GM19463 (cell line): ENCODE measurements around the gene DENND1A.
"Not testable (repeated sequence)": the region's sequence is repeated elsewhere in the genome, so short reads cannot be mapped to it uniquely, and the experiment has no call there.

Experiments used
- ATAC-seq: cut with Tn5 transposase; IDR thresholded peaks from one replicate; pipeline ENCODE4 v1.9.1; 2021; ENCODE audit warnings: mild to moderate bottlenecking, moderate library complexity; ENCODE audit not compliant: unreplicated experiment

Gene DENND1A

GRCh38 chr9:123741214-123741613 is 188.7 kb downstream of the DENND1A start:
- ATAC-seq = no peak

- no peak for ATAC-seq
Measured at GRCh38 chr9:123739902-123740301, 190.0 kb downstream of the DENND1A start.

GRCh38 chr9:123739387-123739786 is 190.5 kb downstream of the DENND1A start:
- ATAC-seq = no peak

- no peak for ATAC-seq
Measured at GRCh38 chr9:123738648-123739047, 191.3 kb downstream of the DENND1A start.

GRCh38 chr9:123735376-123735775 is 194.6 kb downstream of the DENND1A start:
- ATAC-seq = no peak

- ATAC-seq = not testable (repeated sequence)
Measured at GRCh38 chr9:123728571-123728970, 201.4 kb downstream of the DENND1A start.

GRCh38 chr9:123727332-123727731 is 202.6 kb downstream of the DENND1A start:
- no peak for ATAC-seq

GRCh38 chr9:123725389-123725788 is 204.5 kb downstream of the DENND1A start:
- no peak for ATAC-seq

GRCh38 chr9:123724211-123724796 is 205.6 kb downstream of the DENND1A start:
- ATAC-seq = no peak

- ATAC-seq = no peak
Measured at GRCh38 chr9:123723135-123723875, 206.6 kb downstream of the DENND1A start.

GRCh38 chr9:123722378-123722777 is 207.5 kb downstream of the DENND1A start:
- ATAC-seq = no peak

GRCh38 chr9:123718188-123718587 is 211.7 kb downstream of the DENND1A start:
- ATAC-seq = no peak

- ATAC-seq = no peak
Measured at GRCh38 chr9:123717581-123718175, 212.2 kb downstream of the DENND1A start.

GRCh38 chr9:123716339-123716945 is 213.5 kb downstream of the DENND1A start:
- ATAC-seq = no peak

- no peak for ATAC-seq
Measured at GRCh38 chr9:123715258-123715657, 214.7 kb downstream of the DENND1A start.

- no peak for ATAC-seq
Measured at GRCh38 chr9:123713282-123713681, 216.6 kb downstream of the DENND1A start.

- no peak for ATAC-seq
Measured at GRCh38 chr9:123712399-123712798, 217.5 kb downstream of the DENND1A start.

GRCh38 chr9:123710299-123710698 is 219.6 kb downstream of the DENND1A start:
- ATAC-seq = no peak

GRCh38 chr9:123702483-123702882 is 227.4 kb downstream of the DENND1A start:
- ATAC-seq = no peak

GRCh38 chr9:123697686-123698085 is 232.2 kb downstream of the DENND1A start:
- no peak for ATAC-seq

- no peak for ATAC-seq
Measured at GRCh38 chr9:123696476-123696875, 233.4 kb downstream of the DENND1A start.

GRCh38 chr9:123695386-123695785 is 234.5 kb downstream of the DENND1A start:
- no peak for ATAC-seq
